ENCODE results near the gene CSNK2B.

- no peak for TF ChIP-seq POLR2A (IDR thresholded peaks at IDR 0.05; ENCODE audit: low read depth, low read length)
- no peak; the same call in 1 of the 2 replicates for TF ChIP-seq POLR2AphosphoS5 (IDR thresholded peaks at IDR 0.05; ENCODE audit: low read depth, low read length)
- TF ChIP-seq TAF1 (IDR thresholded peaks at IDR 0.05; ENCODE audit: borderline replicate concordance, low read depth, low read length), result no peak
Observed at GRCh38 chr6:31622684-31623091, 43.2 kb upstream of the CSNK2B start.

Measured in GM12892 (cell line).